ENCODE data around the gene SPATA31E1.

DNA sequence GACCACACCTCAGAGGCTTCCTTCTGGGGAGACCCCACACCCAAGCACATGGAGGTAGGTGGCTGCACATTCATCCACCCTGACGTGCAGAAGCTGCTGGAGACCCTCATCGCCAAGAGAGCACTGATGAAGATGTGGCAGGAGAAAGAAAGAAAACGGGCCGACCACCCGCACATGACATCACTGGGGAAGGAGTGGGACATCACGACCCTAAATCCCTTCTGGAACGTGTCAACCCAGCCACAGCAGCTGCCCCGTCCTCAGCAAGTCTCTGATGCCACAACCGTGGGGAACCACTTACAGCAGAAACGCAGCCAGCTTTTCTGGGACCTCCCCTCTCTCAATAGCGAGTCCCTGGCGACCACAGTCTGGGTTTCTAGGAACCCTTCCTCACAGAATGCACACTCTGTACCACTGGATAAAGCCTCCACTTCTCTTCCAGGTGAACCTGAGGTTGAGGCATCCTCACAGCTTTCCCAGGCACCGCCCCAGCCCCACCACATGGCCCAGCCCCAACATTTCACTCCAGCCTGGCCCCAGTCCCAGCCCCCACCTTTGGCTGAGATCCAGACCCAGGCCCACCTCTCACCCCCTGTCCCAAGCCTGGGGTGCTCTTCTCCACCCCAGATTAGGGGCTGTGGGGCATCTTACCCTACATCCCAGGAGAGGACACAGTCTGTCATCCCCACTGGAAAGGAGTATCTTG lies 3.0 kb downstream of the SPATA31E1 start:
- TF ChIP-seq CTCF (IDR thresholded peaks at IDR 0.05) (no peak), EZH2 (IDR thresholded peaks at IDR 0.05; ENCODE audit: borderline replicate concordance, insufficient read depth, low read depth, low read length, poor library complexity, severe bottlenecking) (no peak)

Data from B cell (primary cell).